ENCODE data around the gene MOGAT2. TPM values are rescaled to one million over a fixed set of nuclear protein-coding genes. Genes with fewer than 3 reads are reported as not detected.

The MOGAT2 gene
- total RNA-seq, 1 donor: not detected

DNA sequence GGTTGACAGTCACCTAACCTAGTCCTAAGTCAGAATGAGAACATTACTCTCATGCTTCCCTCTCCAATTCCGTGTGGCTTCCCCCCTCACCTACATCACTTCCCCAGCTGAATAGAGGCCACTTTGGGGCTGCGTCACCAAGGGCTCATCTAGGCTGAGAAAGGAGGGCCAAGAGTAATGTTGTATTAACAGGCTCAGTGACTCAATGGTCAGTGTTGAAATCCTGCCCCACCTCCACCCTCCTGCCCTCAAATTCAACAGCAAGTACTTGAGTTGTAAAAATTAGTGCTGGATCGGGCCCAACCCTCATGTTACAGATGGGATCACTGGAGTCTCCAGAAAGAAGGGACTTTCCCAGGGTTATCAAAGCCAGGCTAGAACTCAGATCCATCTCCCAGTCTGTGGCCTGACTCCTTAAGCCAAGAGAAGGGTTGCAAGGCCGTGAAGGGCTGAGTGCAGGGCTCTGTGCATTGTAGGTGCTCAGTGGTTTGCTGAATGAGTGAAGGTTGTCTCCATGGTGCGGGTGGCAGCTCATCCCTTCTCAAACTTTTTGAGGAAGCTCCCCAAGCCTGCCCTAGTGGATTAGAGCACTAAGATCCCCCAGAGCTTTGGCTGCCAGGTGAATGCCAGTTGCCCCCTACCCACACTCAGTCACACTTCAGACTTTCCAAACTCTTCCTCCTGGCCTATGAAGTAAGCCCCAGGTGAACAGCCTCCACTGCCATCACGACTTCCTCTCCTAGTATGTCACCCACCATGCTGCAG is 54.2 kb downstream of the MOGAT2 start:
- TF ChIP-seq, protein P1, sequence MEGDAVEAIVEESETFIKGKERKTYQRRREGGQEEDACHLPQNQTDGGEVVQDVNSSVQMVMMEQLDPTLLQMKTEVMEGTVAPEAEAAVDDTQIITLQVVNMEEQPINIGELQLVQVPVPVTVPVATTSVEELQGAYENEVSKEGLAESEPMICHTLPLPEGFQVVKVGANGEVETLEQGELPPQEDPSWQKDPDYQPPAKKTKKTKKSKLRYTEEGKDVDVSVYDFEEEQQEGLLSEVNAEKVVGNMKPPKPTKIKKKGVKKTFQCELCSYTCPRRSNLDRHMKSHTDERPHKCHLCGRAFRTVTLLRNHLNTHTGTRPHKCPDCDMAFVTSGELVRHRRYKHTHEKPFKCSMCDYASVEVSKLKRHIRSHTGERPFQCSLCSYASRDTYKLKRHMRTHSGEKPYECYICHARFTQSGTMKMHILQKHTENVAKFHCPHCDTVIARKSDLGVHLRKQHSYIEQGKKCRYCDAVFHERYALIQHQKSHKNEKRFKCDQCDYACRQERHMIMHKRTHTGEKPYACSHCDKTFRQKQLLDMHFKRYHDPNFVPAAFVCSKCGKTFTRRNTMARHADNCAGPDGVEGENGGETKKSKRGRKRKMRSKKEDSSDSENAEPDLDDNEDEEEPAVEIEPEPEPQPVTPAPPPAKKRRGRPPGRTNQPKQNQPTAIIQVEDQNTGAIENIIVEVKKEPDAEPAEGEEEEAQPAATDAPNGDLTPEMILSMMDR (IDR thresholded peaks at IDR 0.05; ENCODE audit: extremely low read depth, low read depth, low read length): no peak
- H3K4me2 ChIP-seq (ENCODE audit: insufficient read depth, low read length): no peak overlapping the region
- H3K27me3 ChIP-seq (ENCODE audit: insufficient read depth, low read length): peaks cover 31% of the 10 kb centered on the region
- H3K4me3 ChIP-seq (ENCODE audit: insufficient read depth, low read length): no peak overlapping the region
- H2AFZ ChIP-seq (ENCODE audit: low read length): peak overlapping the region; percentile 8
- peaks cover 23% of the 10 kb centered on the region for H3K4me1 ChIP-seq (ENCODE audit: insufficient read depth, low read length)
- H3K36me3 ChIP-seq (ENCODE audit: insufficient read depth, low read length): no peaks in the 10 kb centered on the region
- peak overlapping the region; percentile 46 for H3K27ac ChIP-seq (ENCODE audit: low read depth, low read length)
- no peaks in the 10 kb centered on the region for H4K20me1 ChIP-seq (ENCODE audit: insufficient read depth, low read length)
- peak; percentile 96 for DNase-seq (ENCODE audit: insufficient read length, low spot score, missing footprints)
- no peaks in the 10 kb centered on the region for H3K9me3 ChIP-seq (ENCODE audit: low read depth, low read length)
- no peaks in the 10 kb centered on the region for H3K79me2 ChIP-seq (ENCODE audit: insufficient read depth, low read length)

DNA sequence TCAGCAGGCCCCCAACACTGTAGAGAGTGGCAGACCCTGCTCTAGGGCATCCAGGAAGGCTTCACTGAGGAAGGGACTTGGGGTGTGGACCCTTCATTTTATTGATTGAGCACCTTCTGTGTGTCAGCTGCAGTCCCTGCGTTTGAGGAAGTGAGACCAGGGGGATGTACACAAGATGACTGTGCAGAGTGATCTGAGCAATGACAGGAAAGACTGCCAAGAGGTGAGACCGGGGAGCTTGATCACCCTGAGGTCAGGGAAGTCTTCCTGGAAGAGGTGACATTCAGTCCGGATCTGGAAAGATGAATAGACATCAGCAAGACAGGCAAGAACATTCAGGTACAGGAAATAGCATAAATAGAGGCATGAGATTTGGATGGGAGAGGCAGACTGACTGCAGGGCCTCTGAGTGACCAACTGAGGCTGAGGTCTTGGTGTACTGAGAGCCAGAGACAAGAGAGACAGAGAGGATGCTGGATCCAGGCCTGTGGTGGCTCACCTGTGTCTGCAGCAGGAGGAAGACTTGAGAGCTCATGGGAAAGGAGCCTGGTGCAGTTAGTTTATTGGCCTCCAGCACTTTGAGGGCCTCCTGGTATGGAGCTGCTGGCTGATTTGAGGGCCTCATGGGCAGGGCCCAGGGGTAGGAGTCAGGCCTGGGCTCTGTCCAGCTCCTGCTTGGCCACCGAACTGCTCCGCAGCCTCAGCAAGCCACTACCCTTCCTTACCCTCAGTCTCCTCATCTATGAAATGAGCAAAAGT is 56.1 kb downstream of the MOGAT2 start:
- no peaks in the 10 kb centered on the region for H3K9me3 ChIP-seq (ENCODE audit: low read depth, low read length)
- no peaks in the 10 kb centered on the region for H3K79me2 ChIP-seq (ENCODE audit: insufficient read depth, low read length)
- H3K36me3 ChIP-seq (ENCODE audit: insufficient read depth, low read length): no peaks in the 10 kb centered on the region
- H2AFZ ChIP-seq (ENCODE audit: low read length): no peak overlapping the region
- no peaks in the 10 kb centered on the region for H4K20me1 ChIP-seq (ENCODE audit: insufficient read depth, low read length)
- peaks cover 16% of the 10 kb centered on the region for H3K4me1 ChIP-seq (ENCODE audit: insufficient read depth, low read length)
- no peak overlapping the region for H3K27ac ChIP-seq (ENCODE audit: low read depth, low read length)
- no peak overlapping the region for H3K4me3 ChIP-seq (ENCODE audit: insufficient read depth, low read length)
- DNase-seq (ENCODE audit: insufficient read length, low spot score, missing footprints): peak; percentile 62
- no peak overlapping the region for H3K4me2 ChIP-seq (ENCODE audit: insufficient read depth, low read length)
- TF ChIP-seq, protein P1 (IDR thresholded peaks at IDR 0.05; ENCODE audit: extremely low read depth, low read depth, low read length): no peak
- peaks cover 21% of the 10 kb centered on the region for H3K27me3 ChIP-seq (ENCODE audit: insufficient read depth, low read length)

DNA sequence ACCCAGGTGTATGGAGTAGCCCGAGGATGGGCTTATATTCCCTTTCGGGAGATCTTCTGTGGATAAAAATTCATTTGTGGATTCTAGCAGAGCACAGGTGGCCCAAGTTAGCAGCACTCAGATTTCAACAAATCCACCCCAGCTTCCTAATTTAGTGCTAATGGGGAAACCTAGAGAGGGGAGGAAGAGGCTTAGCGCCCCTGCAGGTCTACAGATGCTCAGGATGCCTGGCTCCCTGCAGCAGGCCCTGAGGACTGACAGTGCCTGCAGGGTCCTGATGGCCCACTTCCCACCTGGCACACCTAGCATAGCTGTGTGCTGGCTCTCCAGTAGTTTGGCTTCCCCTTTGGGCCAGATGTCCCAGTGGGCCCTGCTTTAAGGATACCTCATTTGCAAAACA is 57.4 kb downstream of the MOGAT2 start:
- no peak overlapping the region for H3K27ac ChIP-seq (ENCODE audit: low read depth, low read length)
- peak; percentile 73 for DNase-seq (ENCODE audit: insufficient read length, low spot score, missing footprints)
- H3K4me1 ChIP-seq (ENCODE audit: insufficient read depth, low read length): peaks cover 12% of the 10 kb centered on the region
- TF ChIP-seq, protein P1 (IDR thresholded peaks at IDR 0.05; ENCODE audit: extremely low read depth, low read depth, low read length): no peak
- no peak overlapping the region for H3K4me2 ChIP-seq (ENCODE audit: insufficient read depth, low read length)
- no peak overlapping the region for H2AFZ ChIP-seq (ENCODE audit: low read length)
- no peaks in the 10 kb centered on the region for H3K79me2 ChIP-seq (ENCODE audit: insufficient read depth, low read length)
- no peak overlapping the region for H3K4me3 ChIP-seq (ENCODE audit: insufficient read depth, low read length)
- H3K36me3 ChIP-seq (ENCODE audit: insufficient read depth, low read length): no peaks in the 10 kb centered on the region
- no peaks in the 10 kb centered on the region for H3K9me3 ChIP-seq (ENCODE audit: low read depth, low read length)
- H4K20me1 ChIP-seq (ENCODE audit: insufficient read depth, low read length): no peaks in the 10 kb centered on the region
- H3K27me3 ChIP-seq (ENCODE audit: insufficient read depth, low read length): peaks cover 8% of the 10 kb centered on the region

DNA sequence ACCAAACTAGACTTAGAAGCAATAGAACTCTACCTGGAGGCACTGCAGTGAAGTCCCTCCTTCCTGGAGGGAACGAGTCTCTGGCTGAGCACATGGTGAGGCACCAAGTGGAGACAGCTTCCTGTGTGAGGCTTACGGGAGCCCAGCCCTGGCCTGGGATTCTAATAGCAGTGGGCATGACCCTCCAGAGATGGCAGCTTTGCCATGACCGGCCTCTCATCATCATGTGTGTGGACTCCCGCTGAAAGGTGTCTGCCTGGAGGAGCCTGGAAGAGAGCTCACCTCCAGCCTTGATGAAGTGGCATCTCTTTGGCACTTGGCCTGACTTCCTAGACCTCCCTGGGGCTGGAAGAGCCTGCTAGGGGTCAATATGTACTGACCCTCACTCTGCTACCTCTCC is 58.9 kb downstream of the MOGAT2 start:
- H3K27ac ChIP-seq (ENCODE audit: low read depth, low read length): no peak overlapping the region

More for the DNA sequence above, 58.9 kb downstream of the MOGAT2 start:
- no peak overlapping the region for H3K4me3 ChIP-seq (ENCODE audit: insufficient read depth, low read length)
- no peaks in the 10 kb centered on the region for H4K20me1 ChIP-seq (ENCODE audit: insufficient read depth, low read length)
- H3K9me3 ChIP-seq (ENCODE audit: low read depth, low read length): no peaks in the 10 kb centered on the region
- H3K4me1 ChIP-seq (ENCODE audit: insufficient read depth, low read length): peaks cover 6% of the 10 kb centered on the region
- TF ChIP-seq, protein P1 (IDR thresholded peaks at IDR 0.05; ENCODE audit: extremely low read depth, low read depth, low read length): no peak
- H3K4me2 ChIP-seq (ENCODE audit: insufficient read depth, low read length): no peak overlapping the region
- no peaks in the 10 kb centered on the region for H3K36me3 ChIP-seq (ENCODE audit: insufficient read depth, low read length)
- H3K79me2 ChIP-seq (ENCODE audit: insufficient read depth, low read length): no peaks in the 10 kb centered on the region
- peak; percentile 19 for DNase-seq (ENCODE audit: insufficient read length, low spot score, missing footprints)
- no peak overlapping the region for H2AFZ ChIP-seq (ENCODE audit: low read length)
- no peaks in the 10 kb centered on the region for H3K27me3 ChIP-seq (ENCODE audit: insufficient read depth, low read length)
